Lung (tissue), 12 donors: ENCODE results near the gene CHRNE. TPM values are rescaled to one million over a fixed set of nuclear protein-coding genes. Genes with fewer than 3 reads are reported as not detected.
"Not testable (repeated sequence)": the region's sequence is repeated elsewhere in the genome, so short reads cannot be mapped to it uniquely, and the experiment has no call there.

ENCODE experiments used
- ATAC-seq: fragments of 200-7000 bp; cut with Tn5 transposase; one replicate; pipeline ENCODE4 v1.9.1; 2020; ENCODE audit warnings: moderate number of reproducible peaks; ENCODE audit not compliant: insufficient read depth, low FRiP score
- DNase-seq, 3 donors: peaks; one replicate each; pipeline ENCODE4 v3.0.0-alpha.2; 2013 to 2017
- H3K27ac ChIP-seq, 2 donors: one replicate each; pipeline ENCODE4 v1.5.1; 2013; ENCODE audit warnings: mild to moderate bottlenecking in 2 of 2, moderate library complexity in 2 of 2, control low read depth in 1 of 2, inconsistent platforms in 1 of 2, low read depth in 1 of 2, low read length in 1 of 2
- H3K27me3 ChIP-seq, 3 donors: one replicate each; pipeline ENCODE4 v1.5.1; 2013; ENCODE audit warnings: low read length in 2 of 3; ENCODE audit not compliant: control insufficient read depth in 3 of 3, insufficient read depth in 3 of 3
- H3K36me3 ChIP-seq, 4 donors: one replicate each; pipeline ENCODE4 v1.5.1; 2013; ENCODE audit warnings: low read length in 4 of 4, mild to moderate bottlenecking in 1 of 4, moderate library complexity in 1 of 4; ENCODE audit not compliant: control insufficient read depth in 4 of 4, insufficient read depth in 4 of 4
- H3K4me1 ChIP-seq, 5 donors: one replicate each; pipeline ENCODE4 v1.5.1; 2013; ENCODE audit warnings: low read length in 5 of 5, mild to moderate bottlenecking in 2 of 5, moderate library complexity in 1 of 5; ENCODE audit not compliant: control insufficient read depth in 5 of 5, insufficient read depth in 5 of 5
- H3K4me3 ChIP-seq: one replicate; pipeline ENCODE4 v1.5.1; 2013; ENCODE audit warnings: mild to moderate bottlenecking, control low read depth, moderate library complexity
- H3K9ac ChIP-seq, 2 donors: one replicate each; pipeline ENCODE4 v1.5.1; 2013; ENCODE audit warnings: low read length in 2 of 2, control low read depth in 1 of 2; ENCODE audit not compliant: insufficient read depth in 1 of 2
- H3K9me3 ChIP-seq, 4 donors: one replicate each; pipeline ENCODE4 v1.5.1; 2013; ENCODE audit warnings: low read length in 3 of 4, mild to moderate bottlenecking in 1 of 4, moderate library complexity in 1 of 4; ENCODE audit not compliant: control insufficient read depth in 4 of 4, insufficient read depth in 3 of 4
- WGBS, 2 donors: extraction: QIAGEN DNeasy Blood & Tissue Kit; methylation state at CpG; one replicate each; pipeline ENCODE4 v1.1.7; 2013; 5-methylcytosine and 5-hydroxymethylcytosine counted together
- polyA plus RNA-seq, 2 donors: library from polyadenylated mRNA; stranded (reverse); fragments of 200-250 nt; gene quantifications; one replicate each; pipeline ENCODE4 v1.2.1, GENCODE V29; 2013
- total RNA-seq, 2 donors: library from RNA; depleted of rRNA in 1 of 2; stranded (reverse); fragments of >200 nt in 1 of 2; gene quantifications; one replicate each; pipeline ENCODE4 v1.2.1, GENCODE V29; 2014 to 2021
- TF ChIP-seq, protein P1 (sequence below): IDR thresholded peaks from 2 replicates; pipeline ENCODE4 v1.5.1; 2012; ENCODE audit warnings: mild to moderate bottlenecking; ENCODE audit errors: control extremely low read depth, extremely low read depth
- donor health status: control.
- donor health status: control.
- donor health status: Bipolar disorder and iron deficiency.
- donor health status: healthy.
- donor health status: DM: yes; HTN: yes; CAD: no.

The CHRNE gene
- total and polyA plus RNA-seq, 4 donors, result 0.61 to 2.3 (median 1.00) TPM

DNA sequence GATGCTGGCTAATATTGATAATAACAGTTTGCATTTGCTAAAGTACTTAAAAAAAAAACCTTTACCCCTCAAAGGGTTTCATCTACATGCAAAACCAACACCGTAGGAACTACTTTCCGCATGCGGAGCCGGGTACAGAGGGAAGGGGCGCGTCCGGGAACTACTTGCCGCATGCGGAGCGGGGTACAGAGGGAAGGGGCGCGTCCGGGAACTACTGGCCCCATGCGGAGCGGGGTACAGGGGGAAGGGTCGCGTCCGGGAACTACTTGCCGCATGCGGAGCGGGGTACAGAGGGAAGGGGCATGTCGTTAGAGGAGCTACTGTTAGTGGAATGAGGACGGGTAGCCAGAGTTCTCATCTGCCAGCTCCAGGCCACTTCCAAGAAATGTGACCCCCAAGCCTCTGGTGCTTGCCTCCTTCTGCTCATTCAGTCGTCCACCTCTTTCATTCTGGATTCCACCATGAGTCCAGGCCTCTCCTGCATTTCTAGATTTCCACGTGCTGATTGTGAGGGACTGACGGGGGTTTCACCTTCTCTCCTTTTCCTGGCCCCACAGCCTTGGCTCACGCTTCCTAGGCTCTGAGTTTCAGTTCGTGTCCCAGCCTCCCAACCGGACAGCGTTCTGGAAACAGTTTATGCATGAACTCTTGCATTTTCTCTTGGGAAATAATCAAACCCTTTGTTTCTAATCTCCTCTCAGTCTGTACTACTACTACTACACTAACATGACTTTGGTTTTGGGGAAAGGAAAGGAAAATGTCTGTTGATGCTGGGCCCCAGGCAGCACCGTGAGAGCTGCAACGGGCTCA, 42.9 kb downstream of the CHRNE start:
- no peak overlapping the region for H3K4me3 ChIP-seq
- peaks cover 0 to 10% (median 7%) of the 10 kb centered on the region in 4 donors for H3K36me3 ChIP-seq
- TF ChIP-seq, protein P1, sequence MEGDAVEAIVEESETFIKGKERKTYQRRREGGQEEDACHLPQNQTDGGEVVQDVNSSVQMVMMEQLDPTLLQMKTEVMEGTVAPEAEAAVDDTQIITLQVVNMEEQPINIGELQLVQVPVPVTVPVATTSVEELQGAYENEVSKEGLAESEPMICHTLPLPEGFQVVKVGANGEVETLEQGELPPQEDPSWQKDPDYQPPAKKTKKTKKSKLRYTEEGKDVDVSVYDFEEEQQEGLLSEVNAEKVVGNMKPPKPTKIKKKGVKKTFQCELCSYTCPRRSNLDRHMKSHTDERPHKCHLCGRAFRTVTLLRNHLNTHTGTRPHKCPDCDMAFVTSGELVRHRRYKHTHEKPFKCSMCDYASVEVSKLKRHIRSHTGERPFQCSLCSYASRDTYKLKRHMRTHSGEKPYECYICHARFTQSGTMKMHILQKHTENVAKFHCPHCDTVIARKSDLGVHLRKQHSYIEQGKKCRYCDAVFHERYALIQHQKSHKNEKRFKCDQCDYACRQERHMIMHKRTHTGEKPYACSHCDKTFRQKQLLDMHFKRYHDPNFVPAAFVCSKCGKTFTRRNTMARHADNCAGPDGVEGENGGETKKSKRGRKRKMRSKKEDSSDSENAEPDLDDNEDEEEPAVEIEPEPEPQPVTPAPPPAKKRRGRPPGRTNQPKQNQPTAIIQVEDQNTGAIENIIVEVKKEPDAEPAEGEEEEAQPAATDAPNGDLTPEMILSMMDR, result no peak
- H3K27ac ChIP-seq, result peak overlapping the region in 1 of 2 donors; percentile 49
- no peaks in the 10 kb centered on the region for H3K9me3 ChIP-seq
- peaks cover 4 to 26% (median 5%) of the 10 kb centered on the region in 5 donors for H3K4me1 ChIP-seq
- no peaks in the 10 kb centered on the region for H3K27me3 ChIP-seq
- ATAC-seq (no peak), DNase-seq (no peak)
- no peak overlapping the region for H3K9ac ChIP-seq
- WGBS, 2 donors, result 79 to 87% methylated on average over 32 of the region's 32 CpGs

DNA sequence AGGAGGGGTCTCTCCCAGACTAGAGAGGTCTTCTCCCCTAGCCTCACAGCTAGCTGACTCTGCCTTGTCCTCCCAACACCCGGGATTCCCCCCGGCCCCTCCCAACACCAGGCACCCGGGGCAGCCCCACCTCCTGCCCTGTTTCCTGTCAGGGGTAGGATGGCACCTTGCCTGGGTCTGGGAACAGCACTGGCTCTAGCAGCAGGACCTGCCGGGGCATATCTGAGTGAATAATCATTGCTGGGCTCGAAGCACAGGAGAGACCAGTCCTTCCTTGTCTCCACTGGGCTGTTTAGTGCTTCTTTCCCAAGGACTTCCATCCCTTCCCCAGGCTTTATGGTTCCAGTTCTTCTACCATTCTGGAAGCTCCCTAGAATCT, 44.0 kb downstream of the CHRNE start:
- ATAC-seq (no peak), DNase-seq (no peak)
- no peaks in the 10 kb centered on the region for H3K27me3 ChIP-seq
- H3K9ac ChIP-seq, result no peak overlapping the region
- H3K27ac ChIP-seq, result peak overlapping the region; percentile 70 to 72
- WGBS, 2 donors, result 22 to 46% methylated on average over 5 of the region's 5 CpGs
- H3K9me3 ChIP-seq, result no peaks in the 10 kb centered on the region
- H3K4me3 ChIP-seq, result no peak overlapping the region
- H3K36me3 ChIP-seq, result peaks cover 0 to 10% (median 8%) of the 10 kb centered on the region in 4 donors
- TF ChIP-seq, protein P1, result no peak
- peaks cover 4 to 30% (median 8%) of the 10 kb centered on the region in 5 donors for H3K4me1 ChIP-seq

DNA sequence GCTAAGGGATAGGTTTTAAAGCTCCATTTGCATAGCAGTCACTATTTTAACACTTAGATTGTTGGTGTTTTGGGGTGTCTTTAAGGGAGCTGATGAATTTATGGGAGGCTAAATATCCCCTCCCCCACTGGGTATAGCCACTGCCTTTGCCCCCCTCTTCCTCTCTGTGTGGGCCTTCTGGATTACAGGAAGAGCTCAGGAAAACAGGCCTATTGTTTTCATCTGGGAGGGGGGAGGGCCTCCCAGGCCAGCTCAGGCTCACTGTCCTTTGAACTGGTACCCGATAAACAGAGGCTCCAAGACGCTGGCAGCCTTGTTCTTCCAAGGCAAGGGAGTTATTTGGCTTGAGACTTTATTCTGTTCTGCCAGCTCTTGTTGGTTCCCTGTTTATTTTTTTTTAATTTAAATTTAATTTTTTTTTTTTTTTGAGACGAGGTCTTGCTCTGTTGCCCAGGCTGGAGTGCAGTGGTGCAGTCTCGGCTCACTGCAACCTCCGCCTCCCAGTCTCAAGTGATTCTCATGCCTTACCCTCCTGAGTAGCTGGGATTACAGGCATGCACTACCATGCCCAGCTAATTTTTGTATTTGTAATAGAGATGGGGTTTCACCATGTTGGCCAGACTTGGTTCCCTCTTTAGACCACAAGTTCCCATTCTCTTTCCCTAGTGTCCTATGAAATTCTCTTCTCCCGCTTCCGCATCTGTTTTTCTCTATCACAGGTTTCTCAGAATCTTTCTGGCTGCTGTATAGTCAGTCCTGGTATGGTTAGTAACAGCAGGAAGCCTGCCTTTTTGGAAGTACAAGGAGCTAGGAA, 44.6 kb downstream of the CHRNE start:
- H3K4me1 ChIP-seq, result peaks cover 4 to 34% (median 8%) of the 10 kb centered on the region in 5 donors
- DNase-seq, result peak in 2 of 3 donors; percentile 33 to 57

DNA sequence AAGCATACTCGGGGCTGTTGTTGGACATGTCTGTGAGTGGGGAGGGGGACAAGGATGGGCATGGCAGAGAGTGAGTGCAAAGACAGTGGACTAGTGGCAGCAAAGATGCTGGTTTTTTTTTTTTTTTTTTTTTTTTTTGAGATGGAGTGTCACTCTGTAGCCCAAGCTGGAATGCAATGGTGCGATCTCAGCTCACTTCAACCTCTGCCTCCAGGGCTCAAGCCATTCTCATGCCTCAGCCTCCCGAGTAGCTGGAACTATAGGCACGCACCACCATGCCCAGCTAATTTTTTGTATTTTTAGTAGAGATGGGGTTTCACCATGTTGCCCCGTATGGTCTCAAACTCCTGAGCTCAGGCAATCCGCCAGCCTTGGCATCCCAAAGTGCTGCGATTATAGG, 45.6 kb downstream of the CHRNE start:
- Histone ChIP-seq H3K4me1 (peaks cover 5 to 36% (median 8%) of the 10 kb centered on the region in 5 donors), H3K27ac (peak overlapping the region; percentile 34 to 67)
- not testable (repeated sequence) for H3K27me3 ChIP-seq

More for the DNA sequence above, 44.6 kb downstream of the CHRNE start:
- H3K4me3 ChIP-seq, result no peak overlapping the region
- H3K9me3 ChIP-seq, result no peaks in the 10 kb centered on the region
- TF ChIP-seq, protein P1, result no peak
- H3K9ac ChIP-seq, result no peak overlapping the region
- WGBS, 2 donors, result 49 to 64% methylated on average over 7 of the region's 7 CpGs
- H3K27ac ChIP-seq, result peak overlapping the region; percentile 70 to 72
- ATAC-seq, result no peak
- no peaks in the 10 kb centered on the region for H3K27me3 ChIP-seq
- peaks cover 0 to 12% (median 8%) of the 10 kb centered on the region in 4 donors for H3K36me3 ChIP-seq

More for the DNA sequence above, 45.6 kb downstream of the CHRNE start:
- not testable (repeated sequence) for DNase-seq, H3K9me3 ChIP-seq, H3K9ac ChIP-seq, ATAC-seq, H3K4me3 ChIP-seq
- WGBS, 2 donors, result 81 to 88% methylated on average over 7 of the region's 7 CpGs
- H3K36me3 ChIP-seq, result peaks cover 0 to 12% (median 8%) of the 10 kb centered on the region in 4 donors
